A204.1 (cell line): ENCODE results near the gene NOSIP.
A peak's percentile ranks its signal among the peaks of the same experiment; 100 is the strongest.

Experiments used
- FAIRE-seq: peaks from 2 replicates; lab custom pipeline; 2012; peaks lifted over from hg19 to GRCh38; lab: Jason Lieb, UNC

The NOSIP gene

DNA sequence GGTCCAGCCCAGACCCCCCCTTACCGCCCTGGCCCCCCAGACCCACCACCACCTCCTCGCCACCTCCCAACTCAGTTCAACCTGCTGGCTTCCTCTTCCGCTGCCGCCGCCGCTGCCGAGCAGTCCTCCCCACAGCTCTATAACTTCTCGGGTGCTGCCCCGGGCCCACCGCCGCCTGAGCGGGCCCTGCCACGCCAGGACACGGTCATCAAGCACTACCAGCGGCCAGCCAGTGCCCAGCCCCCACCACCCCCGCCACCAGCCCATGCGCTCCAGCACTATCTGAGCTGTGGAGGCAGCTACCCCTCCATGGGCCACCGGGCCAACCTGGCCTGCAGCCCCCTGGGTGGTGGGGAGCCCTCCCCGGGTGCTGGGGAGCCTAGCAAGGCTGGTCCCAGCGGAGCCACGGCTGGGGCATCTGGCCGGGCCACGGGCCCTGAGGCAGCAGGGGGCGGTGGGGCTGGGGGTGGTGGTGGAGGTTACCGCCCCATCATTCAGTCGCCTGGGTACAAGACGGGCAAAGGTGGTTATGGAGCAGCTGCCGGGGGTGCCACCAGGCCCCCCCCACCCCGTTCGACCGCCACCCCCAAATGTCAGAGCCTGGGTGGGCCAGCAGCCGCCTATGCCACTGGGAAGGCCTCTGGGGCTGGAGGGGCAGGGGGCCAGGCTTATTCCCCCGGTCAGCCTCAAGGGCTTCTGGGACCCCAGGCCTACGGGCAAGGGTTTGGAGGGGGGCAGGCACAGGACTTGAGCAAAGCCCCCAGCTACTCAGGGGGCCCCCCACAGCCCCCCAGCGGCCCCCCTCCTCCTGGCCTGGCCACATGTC, 14.8 kb upstream of the NOSIP start:
- no peak for FAIRE-seq

DNA sequence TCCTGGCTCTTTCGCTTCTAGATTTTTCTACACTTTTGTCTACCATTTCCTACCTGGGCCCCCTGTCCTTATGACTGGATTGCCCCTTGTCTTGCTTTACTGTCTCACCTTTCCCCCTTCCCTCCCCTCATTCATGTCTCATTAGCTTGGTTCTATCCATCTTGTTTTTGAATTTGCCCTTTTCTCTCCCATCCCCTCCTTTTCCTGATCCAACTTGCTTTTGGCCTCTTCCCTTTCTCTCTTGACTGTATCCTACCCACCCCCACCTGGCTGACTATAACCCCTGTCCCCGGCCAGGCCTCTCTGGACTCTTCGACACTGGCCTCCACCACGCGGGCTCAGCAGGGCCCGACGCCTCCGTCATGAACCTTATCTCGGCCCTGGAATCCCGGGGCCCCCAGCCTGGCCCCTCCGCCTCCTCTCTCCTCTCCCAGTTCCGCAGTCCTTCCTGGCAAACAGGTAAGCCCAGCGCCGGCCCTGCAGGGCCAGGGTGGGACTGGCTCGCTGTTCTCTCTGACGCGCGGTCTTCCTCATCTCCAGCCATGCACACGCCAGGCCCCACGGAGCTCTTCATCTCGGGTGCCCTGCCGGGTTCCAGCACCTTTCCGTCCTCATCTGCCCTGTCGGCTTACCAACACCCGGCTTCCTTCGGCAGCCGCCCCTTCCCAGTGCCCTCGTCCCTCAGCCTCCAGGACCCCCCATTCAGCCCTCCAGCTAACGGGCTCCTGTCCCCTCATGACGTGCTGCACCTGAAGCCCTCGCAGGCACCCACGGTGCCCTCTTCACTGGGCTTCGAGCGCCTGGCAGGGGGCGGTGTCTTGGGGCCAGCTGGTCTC, 14.0 kb upstream of the NOSIP start:
- no peak for FAIRE-seq

DNA sequence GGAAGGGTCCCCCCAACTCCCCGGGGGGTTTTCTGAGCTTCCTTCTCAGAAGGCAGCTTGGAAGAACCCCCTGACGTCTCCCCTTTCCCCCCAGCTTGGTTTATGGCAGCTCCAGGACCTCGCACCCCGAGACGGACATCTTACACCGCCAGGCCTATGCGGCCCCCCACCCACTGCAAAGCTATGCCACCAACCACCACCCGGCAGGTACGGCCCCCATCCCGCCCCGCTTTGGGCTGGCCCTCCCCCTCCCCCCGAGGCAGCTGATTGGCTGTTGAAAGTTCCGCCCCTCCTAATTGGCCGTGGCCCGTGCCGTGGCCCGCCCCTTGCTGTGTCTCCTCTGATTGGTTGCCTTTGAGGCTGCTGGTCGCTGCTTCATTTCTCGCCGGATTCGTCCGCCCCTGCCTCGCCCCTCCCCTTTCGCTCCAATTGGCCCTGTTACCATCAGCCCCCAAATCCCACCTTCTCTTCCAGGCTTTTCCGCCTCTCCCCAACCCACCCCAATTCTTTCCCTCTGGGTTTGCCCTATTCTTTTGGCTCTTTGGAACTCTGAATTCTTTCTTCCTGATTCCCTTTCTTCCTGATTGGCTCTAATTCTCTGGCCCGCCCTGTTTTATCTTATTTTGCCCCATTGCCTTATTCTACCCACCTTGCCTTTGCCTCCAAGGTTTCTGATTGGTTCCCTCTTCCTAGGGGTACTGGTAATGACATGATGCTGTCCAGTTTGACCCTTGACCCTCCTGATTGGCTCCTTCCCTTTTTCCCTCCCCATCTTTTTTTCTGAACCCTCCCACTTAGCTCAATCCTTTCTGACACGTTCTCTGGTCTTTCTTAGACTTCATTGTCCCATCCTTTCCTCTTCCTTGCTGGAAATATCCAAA, 13.1 kb upstream of the NOSIP start:
- FAIRE-seq = peak; percentile 72

DNA sequence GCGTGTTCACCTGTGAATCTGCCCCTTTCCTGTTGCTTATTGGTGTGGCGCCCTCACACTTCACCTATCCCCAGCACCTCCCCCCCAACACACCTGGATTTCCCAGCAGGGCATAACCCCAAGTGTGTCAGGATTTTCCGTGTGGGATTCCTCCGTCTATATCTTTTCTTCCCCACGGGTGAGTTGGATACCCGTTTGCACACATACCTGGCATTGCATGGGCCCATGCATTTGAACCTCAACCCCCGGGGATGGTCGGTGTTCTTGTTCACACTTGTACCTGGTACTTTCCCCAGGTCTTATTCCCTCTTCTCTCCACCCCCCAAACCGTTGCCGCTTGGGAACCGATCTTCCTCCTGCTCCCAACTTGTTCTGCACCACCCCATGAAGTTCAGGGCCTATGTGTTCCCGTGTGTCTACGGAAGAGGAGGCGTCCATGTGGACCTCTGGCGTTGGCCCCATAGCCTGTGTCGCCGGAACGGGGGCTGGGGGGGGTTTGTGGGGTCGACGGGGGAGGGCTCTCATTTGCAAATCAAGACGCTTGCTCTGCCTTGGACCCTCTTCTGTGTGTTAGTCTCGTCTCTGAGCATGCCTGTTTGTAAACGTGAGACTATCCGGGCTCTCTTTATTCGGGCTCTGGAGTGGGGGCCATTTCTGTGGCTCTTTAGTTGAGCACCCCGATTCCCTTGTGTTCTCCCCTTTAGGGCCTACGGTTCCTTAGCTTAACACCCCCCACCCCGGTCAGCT, 12.3 kb upstream of the NOSIP start:
- FAIRE-seq = no peak

DNA sequence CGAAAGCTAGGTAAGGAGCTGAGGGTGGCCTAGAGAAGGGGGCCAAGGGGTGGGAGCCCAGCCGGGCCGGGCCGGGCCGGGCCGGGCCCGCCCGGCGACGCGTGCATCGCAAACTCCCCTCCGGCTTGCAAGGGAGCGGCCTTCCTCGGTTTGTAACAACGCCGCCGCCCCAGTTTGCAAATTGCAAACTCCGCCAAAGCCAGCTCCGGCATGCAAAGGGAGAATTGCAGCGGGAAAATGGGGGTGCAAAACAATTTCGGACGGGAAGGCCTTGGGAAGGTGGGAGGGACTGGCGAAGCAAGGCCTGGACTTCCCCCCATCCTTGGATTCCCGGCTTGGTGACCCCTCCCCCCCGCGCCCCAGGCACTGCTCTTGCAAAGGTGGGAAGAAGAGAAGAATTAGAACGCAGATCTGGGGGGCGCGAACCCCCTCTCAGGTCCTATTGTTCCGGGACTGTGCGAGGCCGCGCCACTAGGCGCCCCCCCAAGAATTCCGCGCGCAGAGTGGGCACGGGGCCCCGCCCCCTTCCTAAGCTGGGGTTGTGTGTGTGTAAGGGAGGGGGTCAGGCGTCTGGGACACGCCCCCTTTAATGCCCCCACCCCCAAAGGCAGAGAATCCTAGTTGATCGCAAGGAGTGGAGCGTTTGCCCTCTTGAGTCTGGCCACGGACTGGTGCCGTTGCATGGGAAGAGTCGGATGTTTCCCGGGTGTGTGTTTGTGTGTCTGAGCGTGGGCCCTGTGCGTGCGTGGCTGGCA, 11.6 kb upstream of the NOSIP start:
- FAIRE-seq = no peak

DNA sequence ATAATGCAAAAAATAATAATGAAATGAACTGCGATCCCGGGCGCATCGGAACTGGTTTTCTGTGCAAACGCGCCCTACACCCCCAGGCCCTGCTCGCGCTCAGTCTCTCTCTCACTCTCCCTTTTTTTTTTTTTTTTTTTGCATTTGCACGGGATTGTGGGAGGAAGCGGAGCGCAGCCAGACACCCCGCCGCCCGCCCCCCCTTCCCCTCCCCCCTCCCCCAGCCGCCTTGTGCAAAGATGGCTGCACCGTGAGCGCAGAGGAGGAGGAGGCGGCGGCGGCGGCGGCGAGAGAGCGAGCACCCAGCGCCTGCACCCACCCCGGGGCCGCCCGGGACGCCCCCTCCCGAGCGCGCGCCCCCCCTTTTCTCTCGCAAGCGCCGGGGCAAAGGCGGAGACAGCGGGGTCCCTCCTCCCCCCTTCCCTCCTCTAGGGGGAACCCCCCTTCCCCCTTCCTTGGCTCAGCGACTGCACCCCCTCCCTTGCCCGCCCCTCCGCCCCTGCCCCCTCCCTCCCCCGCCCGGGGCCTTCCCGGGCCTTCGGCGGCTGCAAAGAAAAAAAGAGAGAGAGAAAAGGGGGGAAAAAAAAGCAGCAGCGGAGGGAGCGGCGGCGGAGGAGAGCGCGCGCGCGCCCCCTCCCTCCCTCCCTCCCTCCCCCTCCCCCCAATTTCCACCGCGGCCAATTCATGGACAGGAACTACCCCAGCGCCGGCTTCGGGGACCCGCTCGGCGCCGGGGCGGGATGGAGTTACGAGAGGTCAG, 10.8 kb upstream of the NOSIP start, which contains the start of gene PRR12:
PRR12 (plus strand) TSS at position 212 of the 760 bp plus-strand sequence; CDS start at position 685, 473 bp downstream.
- FAIRE-seq = no peak

DNA sequence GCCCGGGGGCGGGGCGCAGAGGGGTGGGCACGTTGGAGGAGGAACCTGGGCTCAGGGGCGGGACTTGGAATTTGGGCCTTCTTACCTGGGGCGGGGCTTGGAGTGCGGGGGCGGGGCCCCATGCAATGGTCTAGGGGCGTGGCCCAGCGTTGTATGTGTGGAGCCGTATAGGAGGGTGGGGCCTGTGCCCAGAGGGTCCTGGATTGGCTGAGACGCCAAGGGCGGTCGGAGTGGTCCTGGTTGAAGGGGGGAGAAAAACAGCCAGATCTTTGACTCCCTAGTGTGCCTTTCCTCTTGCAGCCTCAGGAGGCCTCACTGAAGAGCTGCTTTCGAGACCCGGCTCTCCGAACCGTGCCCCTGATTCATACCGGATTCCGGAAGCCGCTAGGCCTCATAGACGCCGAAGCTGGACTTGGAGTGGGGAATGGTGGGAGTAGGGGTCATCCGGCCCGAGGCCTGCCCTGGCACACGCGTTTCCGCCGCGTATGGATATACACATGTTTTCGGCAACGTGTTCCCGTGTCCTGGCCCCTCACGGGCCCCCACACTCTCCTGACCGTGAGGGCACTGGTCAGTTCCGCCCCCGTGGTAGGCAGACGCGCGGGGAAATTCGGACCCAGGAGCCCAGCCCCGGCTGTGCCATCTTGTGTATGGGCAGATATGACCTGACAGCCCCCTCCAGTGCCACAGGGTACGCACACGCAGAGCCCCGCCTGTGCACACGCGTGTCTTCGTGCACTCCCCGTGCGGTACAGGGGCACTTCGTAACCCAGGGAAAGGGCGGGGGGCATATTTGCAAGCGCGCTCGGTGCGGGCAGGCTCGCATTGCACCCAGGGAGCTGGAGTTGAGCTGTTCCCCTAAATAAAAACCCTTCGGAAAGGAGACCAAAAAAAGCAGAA, 10.0 kb upstream of the NOSIP start:
- FAIRE-seq = peak; percentile 95

DNA sequence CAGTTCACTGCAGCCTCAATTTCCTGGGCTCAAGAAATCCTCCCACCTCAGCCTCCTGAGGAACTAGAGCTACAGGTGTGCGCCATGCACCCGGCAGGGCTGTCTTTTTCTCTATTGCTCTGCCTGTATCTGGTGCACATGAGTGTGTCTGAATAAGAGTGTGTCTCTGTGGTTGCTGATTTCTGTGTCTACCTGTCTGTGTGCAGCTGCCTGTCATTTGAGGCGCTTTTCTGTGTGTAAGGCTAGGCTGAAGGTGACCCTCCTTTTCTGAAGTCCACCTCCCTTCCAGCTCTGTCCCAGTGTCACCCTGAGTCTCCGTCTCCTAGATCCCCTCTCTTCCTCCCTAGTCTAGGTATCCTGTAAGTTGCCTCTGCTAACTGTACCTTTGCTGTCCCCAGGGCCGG, 9.1 kb upstream of the NOSIP start:
- FAIRE-seq = no peak

DNA sequence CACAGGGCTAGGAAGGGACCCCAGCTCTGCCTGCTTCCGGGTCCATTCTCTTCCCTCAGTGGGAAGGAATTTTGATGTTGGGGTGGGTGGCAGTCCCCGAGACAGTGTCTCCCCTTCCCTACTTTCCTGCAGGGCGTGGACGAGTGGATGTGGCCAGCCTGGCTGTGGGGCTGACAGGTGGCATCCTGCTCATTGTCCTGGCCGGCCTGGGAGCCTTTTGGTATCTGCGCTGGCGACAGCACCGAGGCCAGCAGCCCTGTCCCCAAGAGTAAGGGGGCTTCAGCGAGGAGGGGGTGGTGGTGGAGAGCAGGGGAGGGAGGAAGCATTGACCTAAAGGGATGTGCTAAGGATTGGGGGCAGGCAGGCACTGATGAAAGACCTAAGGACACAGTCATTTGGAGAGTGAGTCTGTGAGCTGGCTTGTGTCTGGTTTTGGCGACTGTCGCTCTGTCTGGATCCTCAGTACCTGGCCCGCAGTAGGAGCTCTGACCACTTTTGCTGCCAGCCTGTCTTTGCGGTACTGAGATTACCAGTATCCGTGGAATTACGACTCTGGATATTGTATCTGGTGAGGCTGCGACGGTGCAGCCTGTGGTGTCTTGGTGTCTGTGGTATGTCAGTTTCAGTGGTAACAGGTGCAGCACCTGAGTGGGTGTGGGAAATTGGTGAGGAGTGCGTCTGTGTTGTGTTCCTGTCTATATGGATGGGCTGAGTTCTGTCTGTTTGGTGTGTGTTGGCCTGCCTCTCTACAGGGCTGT, 8.2 kb upstream of the NOSIP start:
- no peak for FAIRE-seq

DNA sequence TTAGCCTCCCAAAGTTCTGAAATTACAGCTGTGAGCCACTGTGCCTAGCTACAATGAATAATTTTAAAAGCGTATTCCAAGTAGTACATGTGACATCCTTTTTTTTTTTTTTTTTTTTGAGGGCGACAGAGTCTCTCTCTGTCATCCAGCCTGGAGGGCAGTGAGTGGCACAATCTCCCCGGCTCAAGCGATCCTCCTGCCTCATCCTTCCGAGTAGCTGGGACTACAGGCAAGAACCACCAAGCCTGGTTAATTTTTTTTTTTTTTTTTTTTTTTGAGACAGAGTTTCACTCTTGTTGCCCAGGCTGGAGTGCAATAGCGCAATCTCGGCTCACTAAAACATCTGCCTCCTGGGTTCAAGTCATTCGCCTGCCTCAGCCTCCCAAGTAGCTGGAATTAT, 6.9 kb upstream of the NOSIP start:
- FAIRE-seq = no peak

DNA sequence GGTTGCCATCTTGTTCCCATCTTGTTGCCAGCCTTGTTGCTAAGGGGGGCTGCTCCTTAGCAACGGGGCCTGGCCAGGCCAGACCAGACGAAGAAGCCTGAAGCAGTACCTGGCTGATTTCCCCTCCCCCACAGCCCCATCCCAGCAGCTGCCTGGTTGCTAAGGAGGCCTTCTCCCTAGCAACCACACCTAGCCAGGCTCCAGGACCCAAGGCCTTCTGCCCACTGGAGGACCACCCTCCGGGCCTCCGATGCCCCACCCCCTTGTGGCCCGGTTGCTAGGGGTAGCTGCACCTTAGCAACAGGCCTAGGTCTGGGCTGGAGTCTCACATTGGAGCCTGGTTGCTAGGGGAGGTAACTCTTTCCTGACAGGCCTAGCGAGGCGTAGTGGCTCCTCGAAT, 4.7 kb upstream of the NOSIP start:
- FAIRE-seq = no peak

DNA sequence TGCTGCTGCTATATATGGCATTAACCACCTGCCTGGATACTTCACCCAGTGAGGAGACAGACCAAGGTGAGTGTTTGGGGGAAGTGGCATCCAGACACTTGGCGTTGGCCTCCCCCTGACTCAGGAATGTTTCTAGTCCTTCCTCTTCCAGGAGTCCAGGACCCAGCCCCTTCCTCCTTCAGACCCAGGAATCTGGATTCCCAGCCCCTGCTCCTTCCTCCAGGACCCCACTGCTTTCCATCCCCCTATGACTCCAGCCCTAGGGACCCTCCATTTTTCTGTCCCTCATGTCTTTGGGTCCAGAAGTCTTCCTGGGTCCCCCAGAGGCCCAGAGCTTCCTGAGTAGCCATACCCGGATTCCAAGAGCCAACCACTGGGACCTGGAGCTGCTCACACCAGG, 2.9 kb upstream of the NOSIP start:
- FAIRE-seq = no peak

DNA sequence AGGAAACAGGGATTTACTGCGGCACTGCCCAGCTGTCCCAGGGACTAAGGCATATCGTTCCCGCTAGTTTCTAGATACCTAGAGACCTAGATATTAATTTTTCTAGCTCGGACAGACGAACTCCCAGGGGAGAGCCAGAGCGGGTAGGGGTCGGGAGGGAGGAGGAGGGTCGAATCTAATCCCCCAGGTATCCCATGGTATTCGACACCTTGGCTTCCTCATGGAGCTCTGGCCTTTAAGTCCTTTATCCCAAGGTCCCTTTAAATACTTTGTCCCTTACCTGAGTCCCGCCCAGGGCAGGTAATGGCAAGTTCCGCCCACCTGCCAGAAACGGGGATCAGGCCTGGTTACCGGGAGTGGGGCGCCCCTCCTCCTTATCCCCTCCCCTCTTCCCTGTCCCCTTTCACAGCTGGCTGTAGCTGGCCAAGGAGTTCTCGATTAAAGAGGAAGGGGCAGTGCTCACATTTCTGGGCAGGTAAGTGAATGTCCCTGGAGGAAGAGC, 702 bp upstream of the NOSIP start, which contains the start of gene PRRG2:
PRRG2 (plus strand) TSS at position 310 of the 502 bp plus-strand sequence. CDS start 1,904 bp downstream, outside the sequence.
- no peak for FAIRE-seq

DNA sequence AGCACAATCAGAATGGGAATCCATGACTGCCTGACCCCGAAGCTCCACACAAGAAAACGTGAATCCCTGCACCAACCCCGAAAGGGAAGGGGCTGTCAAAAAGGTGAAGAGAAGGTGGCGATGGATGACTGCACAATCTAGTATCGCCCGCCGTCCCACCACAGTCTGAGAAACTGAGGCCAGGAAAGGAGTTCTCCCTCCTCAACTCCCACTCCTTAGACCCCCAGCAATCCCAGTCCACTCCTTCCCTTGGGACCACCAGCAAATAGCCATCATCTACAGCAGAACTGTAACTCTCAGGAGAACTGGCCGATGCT, 451 bp downstream of the NOSIP start:
- FAIRE-seq = no peak

DNA sequence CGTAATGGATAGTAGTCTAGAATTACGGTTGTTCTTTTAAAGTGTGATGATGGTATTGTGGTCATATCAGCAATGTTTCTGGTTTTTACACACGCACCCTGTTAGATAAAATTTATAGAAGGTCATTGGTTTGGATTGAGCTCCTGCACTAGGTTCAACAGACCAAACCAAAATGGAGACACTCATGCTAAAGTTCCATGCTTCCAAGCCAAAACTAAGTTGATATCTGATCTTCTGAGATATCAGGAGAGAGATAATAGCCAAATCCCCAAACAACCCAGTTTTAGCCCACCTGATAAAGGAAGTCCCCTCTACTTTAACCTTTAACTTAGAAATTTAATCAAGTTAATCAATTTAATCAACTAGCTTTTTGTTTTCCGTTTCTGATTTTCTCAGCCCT, 1.2 kb downstream of the NOSIP start:
- no peak for FAIRE-seq

DNA sequence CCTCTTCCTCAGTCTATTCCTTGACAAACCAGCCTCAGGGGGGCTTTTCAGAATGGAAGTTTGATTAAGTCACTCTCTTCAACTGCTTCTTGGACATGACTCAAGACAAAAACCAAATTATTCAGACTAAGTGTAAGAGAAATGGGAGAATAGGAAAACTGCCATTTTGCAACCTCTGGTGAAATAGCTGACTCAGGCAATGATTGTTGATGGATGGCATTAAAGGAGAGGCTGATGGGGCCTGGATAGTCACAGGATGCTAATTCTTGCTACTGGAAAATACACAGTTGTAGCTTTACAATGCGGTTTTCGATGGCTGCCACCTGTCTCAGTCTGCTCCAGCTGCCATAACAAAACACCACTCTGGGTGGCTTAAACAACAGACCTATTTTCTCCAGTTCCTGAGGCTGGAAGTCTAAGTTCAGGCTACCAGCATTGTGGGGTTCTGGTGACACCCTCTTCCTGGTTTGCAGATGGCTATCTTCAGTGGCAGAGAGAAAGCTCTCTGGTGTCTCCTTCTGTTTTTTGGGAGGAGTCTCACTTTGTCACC, 6.1 kb downstream of the NOSIP start:
- FAIRE-seq = no peak

DNA sequence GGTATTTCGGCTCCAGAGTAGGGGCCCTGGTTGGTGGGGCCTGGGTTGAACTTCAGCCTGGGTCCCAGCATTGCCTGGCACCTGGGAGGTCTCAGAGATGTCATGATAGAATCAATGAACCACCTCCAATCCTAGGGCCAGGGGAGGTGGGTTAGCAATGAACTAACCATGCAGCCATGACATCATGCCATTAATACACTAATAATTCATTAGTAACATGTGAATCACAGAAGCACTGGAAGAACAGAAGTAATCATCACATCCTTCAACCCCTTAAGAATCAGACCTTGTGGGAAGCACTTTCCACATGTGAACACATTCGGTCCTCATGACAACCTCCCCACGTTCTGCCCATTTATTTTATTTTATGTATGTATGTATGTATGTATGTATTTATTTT, 6.9 kb downstream of the NOSIP start:
- no peak for FAIRE-seq

DNA sequence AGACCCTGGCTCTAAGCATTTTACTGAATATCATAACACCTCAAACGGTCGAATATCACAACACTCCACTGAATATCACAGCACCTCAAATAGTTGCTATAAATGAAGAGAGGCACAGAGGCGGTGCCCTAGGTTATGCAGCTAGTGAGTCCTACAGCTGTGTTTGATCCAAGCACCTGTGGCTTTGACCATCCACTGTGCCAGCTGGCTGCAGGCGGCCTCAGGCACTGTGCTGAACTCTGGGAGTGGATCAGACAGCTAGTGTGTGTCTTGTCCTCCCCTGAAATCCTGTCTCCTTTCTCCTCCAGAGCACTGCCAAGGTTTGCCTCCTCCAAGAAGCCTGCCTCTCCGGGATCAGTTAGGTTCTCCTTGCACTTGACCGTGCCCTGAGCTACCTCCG, 7.3 kb downstream of the NOSIP start:
- FAIRE-seq = no peak
